ENCODE measurements around the gene NAV3. TPM values are rescaled to one million over a fixed set of nuclear protein-coding genes. Genes with fewer than 3 reads are reported as not detected.

The NAV3 gene
- total RNA-seq, 1 donor from 2014 or later = 43.8 TPM

- DNase-seq = no peak
These were observed 162.1 kb downstream of the NAV3 start for GRCh38 chr12:77992760-77993159.

GRCh38 chr12:77993658-77994057 is 163.0 kb downstream of the NAV3 start:
- DNase-seq = no peak

GRCh38 chr12:77995436-77996167 is 164.9 kb downstream of the NAV3 start:
- DNase-seq = no peak

GRCh38 chr12:77996670-77997069 is 166.0 kb downstream of the NAV3 start:
- no peak for DNase-seq

GRCh38 chr12:77998236-77998786 is 167.6 kb downstream of the NAV3 start:
- no peak for DNase-seq

- no peak for DNase-seq
These were observed 168.5 kb downstream of the NAV3 start for GRCh38 chr12:77999074-77999715.

- no peak for DNase-seq
These were observed 172.2 kb downstream of the NAV3 start for GRCh38 chr12:78002878-78003277.

- no peak for DNase-seq
These were observed 173.8 kb downstream of the NAV3 start for GRCh38 chr12:78004249-78005093.

- no peak for DNase-seq
These were observed 174.4 kb downstream of the NAV3 start for GRCh38 chr12:78005094-78005492.

GRCh38 chr12:78007173-78007572 is 176.5 kb downstream of the NAV3 start:
- DNase-seq = no peak

- no peak for DNase-seq
These were observed 178.3 kb downstream of the NAV3 start for GRCh38 chr12:78009031-78009430.

- no peak for DNase-seq
These were observed 187.6 kb downstream of the NAV3 start for GRCh38 chr12:78018171-78018910.

- no peak for DNase-seq
These were observed 188.2 kb downstream of the NAV3 start for GRCh38 chr12:78018939-78019338.

GRCh38 chr12:78028426-78028825 is 197.7 kb downstream of the NAV3 start:
- no peak for DNase-seq

GRCh38 chr12:78034025-78034424 is 203.3 kb downstream of the NAV3 start:
- DNase-seq = no peak

- no peak for DNase-seq
These were observed 205.4 kb downstream of the NAV3 start for GRCh38 chr12:78035901-78036606.

- DNase-seq = no peak
These were observed 206.2 kb downstream of the NAV3 start for GRCh38 chr12:78036874-78037273.

GRCh38 chr12:78037707-78038106 is 207.0 kb downstream of the NAV3 start:
- no peak for DNase-seq

GRCh38 chr12:78038541-78038940 is 207.8 kb downstream of the NAV3 start:
- no peak for DNase-seq

GRCh38 chr12:78038986-78039385 is 208.3 kb downstream of the NAV3 start:
- no peak for DNase-seq

- no peak for DNase-seq
These were observed 209.4 kb downstream of the NAV3 start for GRCh38 chr12:78040111-78040510.

Measured in skin of body (tissue), 2 donors.